NK-92 (cell line): ENCODE measurements around the gene MADCAM1.

Experiments
- DNase-seq: peaks from one replicate; lab custom pipeline; 2025; ENCODE audit not compliant: unreplicated experiment; lab: John Stamatoyannopoulos, UW

The MADCAM1 gene

DNA sequence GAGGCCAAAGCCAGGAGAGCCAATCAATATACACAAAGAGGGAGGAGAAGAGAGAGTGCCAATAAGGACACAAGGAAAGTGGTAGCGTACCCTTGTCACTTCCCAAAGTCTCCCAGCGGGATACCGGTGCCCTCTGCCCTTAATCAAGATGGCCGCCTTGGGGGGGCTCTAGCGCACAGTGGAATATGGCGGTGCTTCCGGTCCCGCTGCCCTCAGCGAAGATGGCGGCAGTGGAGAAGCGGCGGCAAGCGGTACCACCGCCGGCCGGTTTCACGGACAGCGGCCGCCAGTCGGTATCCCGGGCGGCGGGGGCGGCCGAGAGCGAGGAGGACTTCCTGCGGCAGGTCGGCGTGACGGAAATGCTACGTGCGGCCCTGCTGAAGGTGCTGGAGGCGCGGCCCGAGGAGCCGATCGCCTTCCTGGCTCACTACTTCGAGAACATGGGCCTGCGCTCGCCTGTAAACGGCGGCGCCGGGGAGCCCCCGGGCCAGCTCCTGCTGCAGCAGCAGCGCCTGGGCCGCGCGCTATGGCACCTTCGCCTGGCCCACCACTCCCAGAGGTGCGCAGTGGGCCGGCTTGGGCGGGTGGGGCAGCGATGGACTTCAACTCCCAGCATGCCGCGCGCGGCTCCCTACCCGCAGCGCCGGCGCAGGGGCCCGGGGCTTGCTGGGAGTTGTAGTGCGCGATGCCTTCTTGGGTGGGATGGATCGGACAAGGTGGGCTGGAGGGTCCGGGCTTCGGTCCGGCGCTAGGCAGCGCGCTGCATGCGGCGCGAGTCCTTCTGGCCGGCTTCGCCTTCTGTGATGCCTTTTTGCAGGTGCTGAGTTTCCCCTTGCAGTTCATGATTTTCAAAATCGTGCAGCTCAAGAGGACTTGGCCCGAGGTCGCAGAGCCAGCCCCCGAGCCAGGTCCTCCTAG, 11.3 kb downstream of the MADCAM1 start, which contains the start of gene TPGS1:
TSS of gene TPGS1 (plus strand) at position 212 of the 918 bp plus-strand sequence. CDS start at position 222, 10 bp downstream.
- DNase-seq: no peak

DNA sequence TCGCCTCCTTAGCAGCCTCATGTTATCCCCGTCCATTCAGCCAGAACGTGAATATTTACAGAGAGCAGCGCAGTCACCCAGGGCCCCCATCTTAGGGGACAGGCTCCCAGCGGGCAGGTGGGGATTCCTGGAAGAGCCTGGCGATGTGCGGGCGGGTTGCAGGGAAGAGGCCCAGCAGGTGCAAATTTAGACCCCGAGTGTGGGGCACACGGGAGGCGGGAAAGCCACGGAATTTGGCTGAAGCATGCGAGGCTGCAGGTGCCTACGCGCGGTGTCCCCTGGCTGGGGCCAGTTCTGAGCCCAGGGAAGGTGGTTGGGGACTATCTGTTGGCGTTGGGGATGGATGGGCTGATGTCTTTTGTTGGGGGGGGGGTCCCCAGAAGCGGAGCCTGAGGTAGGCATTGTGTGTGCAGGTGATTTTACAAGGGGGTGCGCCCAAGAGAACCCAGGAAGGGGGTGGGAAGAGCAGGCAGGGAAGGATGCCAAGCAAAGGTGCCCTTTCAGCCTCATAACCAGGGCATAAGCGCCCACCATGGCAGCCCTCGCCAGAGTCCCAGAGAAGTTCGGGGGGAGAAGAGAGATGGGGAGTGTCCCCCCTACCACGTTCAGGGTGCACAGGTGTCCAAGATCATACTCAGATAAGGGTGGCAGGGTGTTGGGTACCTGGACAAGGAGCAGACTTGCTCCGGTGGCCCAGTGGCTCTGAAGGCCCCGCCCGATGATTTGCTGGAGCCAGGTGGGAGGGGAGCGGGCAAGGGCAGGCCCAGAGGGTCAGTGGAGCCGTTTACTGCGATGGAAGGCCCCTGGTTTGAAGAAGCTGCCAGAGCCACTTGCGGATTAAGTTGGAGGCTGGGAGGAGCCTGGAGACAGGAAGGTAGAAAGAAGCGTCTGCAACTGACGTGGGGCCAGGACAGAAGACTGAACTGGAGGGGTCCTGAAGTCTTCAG, 12.2 kb downstream of the MADCAM1 start:
- no peak for DNase-seq

- no peak for DNase-seq
Observed at GRCh38 chr19:510606-511100, 14.4 kb downstream of the MADCAM1 start.

- no peak for DNase-seq
Observed at GRCh38 chr19:511101-511851, 15.0 kb downstream of the MADCAM1 start.

DNA sequence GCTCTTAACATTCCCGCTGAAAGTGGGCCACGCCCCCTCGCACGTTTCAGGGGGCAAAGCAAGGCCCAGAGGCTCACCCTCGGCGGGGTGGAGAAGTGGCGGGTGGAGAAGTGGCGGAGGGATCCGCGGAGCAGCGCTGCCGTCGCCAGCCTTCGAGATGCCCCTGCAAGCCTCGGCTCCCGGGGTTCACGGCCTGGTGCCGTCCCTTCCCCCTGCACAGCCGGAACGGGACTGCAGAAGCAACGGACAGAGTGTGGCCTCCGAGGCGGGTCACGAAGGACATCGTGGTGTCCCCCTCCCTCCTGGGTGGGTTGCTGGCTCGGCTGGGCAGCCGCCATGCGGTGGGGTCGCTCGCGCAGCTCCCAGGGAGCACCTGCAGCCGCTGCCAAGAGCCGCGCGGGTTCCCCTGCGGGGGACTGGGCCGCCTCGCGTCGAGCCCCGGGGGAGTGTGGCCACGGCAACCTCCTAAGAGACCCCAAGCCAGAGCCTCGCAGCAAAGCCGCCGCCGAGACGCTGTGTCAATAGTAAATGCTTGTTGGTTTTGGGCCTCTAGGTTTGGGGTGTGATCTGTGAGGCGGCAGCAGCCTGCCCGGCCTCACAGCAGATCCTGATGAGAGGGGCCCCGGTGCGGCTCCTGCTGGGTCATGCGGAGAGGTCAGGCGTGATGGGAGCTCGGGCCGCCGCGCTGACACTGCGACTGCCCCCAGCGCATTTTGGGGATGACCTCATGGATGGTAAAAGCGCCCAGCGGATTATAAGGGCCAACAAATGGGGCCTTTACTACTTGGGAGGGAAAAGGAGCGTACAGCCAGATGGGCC, 16.5 kb downstream of the MADCAM1 start:
- DNase-seq: no peak

DNA sequence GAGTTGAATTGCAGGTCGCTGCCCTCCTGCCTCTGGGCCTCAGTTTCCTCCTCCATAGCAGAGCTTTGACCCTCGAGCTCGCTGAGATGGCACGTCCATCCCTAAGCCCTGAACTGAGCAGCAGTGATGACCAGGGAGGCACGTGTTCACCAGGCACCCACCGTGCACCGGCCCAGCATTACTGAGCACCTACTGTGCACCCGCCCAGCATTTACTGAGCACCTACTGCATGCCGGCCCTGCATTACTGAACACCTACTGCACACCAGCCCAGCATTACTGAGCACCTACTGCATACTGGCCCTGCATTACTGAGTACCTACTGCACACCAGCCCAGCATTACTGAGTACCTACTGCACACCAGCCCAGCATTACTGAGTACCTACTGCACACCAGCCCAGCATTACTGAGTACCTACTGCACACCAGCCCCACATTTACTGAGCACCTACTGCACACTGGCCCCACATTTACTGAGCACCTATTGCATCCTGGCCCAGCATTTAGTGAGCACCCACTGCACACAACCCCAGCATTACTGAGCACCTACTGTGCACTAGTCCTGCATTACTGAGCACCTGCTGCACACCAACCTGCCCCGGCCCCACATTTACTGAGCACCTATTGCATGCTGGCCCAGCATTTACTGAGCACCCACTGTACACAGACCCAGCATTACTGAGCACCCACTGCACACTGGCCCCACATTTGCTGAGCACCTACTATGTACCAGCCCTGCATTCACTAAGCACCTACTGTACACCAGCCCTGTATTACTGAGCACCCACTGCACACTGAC, 17.3 kb downstream of the MADCAM1 start:
- no peak for DNase-seq

- DNase-seq: no peak
Observed at GRCh38 chr19:514166-514663, 17.9 kb downstream of the MADCAM1 start.

DNA sequence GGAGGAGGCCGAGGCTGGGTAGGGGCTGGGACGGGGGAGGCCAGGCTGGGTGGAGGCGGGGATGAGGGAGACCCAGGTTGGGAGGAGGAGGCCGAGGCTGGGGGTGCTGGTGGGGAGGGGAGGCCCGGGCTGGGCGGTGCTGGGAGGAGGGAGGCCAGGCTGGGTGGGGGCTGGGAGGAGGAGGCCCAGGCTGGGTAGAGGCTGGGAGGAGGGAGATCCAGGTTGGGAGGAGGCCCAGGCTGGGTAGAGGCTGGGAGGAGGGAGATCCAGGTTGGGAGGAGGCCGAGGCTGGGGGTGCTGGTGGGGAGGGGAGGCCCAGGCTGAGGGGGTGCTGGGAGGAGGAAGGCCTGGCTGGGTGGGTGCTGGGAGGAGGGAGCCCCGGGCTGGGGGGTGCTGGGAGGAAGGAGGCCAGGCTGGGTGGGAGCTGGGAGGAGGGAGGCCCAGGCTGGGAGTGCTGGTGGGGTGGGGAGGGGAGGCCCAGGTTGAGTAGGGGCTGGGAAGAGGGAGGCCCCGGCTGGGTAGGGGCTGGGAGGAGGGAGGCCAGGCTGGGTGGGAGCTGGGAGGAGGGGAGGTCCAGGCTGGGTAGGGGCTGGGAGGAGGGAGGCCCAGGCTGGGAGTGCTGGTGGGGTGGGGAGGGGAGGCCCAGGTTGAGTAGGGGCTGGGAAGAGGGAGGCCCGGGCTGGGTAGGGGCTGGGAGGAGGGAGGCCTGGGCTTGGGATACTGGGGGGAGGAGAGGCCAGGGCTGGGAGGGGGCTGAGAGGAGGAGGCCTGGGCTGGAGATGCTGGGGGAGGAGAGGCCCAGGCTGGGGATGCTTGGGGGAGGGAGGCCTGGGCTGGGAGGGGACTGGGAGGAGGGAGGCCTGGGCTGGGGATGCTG, 21.7 kb downstream of the MADCAM1 start:
- no peak for DNase-seq

DNA sequence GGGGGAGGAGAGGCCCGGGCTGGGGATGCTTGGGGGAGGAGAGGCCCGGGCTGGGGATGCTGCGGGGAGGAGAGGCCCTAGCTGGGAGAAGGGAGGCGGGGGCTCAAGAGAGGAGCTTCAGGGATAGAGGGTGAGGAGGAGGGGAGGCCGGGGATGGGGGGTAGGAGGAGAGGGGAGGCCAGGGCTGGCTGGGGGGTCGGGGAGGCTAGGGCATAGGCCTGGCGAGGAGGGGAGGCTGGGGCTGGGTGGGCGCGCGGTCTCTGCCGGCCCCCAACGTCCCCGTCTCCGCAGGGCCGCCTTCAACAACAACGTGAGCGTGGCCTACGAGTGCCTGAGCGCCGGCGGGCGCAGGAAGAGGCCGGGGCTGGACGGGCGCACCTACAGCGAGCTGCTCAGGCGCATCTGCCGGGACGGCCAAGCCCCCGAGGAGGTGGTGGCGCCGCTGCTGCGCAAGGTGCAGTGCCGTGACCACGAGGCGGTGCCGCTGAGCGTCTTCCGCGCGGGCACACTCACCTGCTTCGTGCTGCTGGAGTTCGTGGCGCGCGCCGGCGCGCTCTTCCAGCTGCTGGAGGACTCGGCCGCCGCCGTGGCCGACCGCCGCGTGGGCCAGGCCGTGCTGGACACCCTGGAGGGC, 22.4 kb downstream of the MADCAM1 start:
- no peak for DNase-seq

- DNase-seq: no peak
Observed at GRCh38 chr19:519449-519865, 23.2 kb downstream of the MADCAM1 start.

DNA sequence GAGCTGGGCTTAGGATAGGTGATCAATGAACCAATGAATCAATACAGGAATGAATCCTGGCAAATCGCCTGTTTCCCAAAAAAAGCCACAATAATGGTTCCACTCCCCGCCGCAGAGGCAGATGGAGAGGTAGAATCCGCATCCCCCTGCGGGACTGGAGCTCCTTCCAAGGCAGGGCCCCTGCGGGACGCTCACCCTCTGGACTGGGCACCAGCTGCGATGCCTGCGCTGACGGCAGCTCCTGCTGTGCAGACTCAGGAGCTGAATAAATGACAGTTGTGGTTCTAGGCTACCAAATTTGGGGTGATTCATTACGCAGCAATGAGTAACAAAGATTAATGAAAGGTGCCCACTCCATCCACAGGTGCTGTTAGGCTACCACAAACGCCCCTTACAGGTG, 26.4 kb downstream of the MADCAM1 start:
- DNase-seq: no peak

DNA sequence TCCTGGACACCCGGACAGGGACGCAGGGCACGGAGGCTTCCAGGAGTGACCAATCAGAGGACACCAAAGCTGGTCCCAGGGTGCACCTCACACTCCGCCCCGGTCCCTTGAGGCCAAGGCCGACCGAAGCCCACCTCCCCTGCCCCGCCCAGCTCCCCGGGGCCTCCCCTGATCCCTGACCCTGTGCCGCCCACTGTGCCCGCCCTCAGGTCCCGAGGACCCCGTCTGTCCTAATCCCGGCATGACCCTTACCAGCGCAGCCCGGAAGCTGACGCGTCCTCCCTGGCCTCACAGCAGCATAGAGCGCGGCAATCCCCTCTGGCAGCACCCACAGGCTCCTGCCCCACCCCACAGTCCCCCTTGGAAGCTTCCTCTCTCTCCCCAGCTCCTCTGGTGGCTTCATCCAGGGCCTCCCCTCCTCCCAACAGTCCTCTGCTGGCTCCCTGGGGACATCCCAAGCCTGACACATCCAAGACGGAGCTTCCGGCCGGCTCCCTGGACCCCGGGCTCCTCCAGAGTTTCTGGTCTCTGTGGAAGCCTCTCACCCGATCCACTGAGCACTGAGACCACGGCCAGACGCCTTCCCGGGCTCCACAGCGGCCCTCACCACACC, 27.9 kb downstream of the MADCAM1 start:
- no peak for DNase-seq

DNA sequence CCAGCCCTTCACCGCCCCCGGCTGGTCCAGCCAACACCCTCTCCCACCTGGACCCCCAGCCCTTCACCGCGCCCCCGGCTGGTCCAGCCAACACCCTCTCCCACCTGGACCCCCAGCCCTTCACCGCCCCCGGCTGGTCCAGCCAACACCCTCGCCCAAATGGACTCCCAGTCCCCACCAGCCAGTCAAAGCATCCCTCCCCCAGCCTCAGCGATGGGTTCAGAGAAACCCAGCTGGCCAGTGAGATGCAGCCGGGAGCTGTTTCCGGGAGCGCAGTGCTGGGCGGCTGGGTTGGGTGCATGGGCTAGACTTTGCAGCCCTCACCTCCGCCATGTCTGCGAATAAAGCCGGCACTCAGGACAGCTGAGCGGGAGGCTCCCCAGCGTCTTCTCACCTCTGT, 28.7 kb downstream of the MADCAM1 start:
- no peak for DNase-seq

- no peak for DNase-seq
Observed at GRCh38 chr19:525857-526419, 29.7 kb downstream of the MADCAM1 start.

DNA sequence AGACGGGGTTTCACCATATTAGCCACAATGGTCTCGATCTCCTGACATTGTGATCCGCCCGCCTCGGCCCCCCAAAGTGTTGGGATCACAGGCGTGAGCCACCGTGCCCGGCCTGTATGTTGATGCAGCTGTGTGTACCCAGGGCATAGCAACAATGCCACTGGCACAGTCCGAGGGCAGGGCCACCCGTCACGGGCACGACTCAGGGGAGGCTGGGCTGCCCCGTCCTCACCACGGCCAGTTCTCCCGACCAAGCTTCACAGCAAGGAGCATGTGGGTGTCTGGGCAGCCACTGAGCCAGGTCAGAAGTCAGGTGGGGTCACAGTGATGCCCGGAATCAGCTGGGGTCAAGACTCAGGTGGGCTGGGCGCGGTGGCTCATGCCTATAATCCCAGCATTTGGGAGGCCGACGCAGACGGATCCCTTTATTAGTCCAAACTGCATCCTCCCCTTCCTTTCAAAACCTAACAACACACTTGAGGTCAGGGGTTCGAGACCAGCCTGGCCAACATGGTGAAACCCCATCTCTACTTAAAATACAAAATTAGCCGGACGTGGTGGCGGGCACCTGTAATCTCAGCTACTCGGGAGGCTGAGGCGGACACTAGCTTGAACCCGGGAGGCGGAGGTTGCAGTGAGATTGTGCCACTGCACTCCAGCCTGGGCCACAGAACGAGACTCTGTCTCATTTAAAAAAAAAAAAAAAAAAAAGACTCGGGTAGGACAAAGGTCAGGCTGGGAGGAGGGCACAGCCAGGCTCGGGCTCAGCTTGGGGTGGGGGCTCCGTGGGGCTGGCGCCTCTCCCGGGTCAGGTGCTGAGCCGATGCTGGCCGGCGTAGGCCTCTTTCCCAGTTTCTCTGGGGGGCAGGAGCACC, 34.1 kb downstream of the MADCAM1 start:
- DNase-seq: no peak
